OCI-LY3 (cell line): ENCODE data around the gene NRDC.

ENCODE experiments used
- H2AFZ ChIP-seq: fragments of 200-600, 300-600 bp; shearing (Covaris generic); 2 replicates; pipeline ENCODE4 v1.6.0; 2014; ENCODE audit warnings: antibody characterized with exemption, low read depth, low read length
- H3K27ac ChIP-seq: fragments of 200-600, 300-600 bp; sonication (generic); 2 replicates; pipeline ENCODE4 v1.5.1; 2014; ENCODE audit warnings: mild to moderate bottlenecking, low read length, moderate library complexity, mixed read lengths
- H3K27me3 ChIP-seq: fragments of 200-600, 300-600 bp; sonication (generic); 2 replicates; pipeline ENCODE4 v1.6.1; 2014; ENCODE audit warnings: low read depth, low read length, mixed read lengths
- H3K36me3 ChIP-seq: fragments of 200-600, 300-600 bp; sonication (generic); replicated peaks from 2 replicates; pipeline ENCODE3; 2014; ENCODE audit warnings: low read depth, low read length, mixed read lengths
- H3K4me1 ChIP-seq: fragments of 300-600, 200-600 bp; sonication (generic); 2 replicates; pipeline ENCODE4 v1.6.1; 2014; ENCODE audit warnings: low read length, mixed read lengths
- H3K4me2 ChIP-seq: fragments of 200-600, 300-600 bp; sonication (generic); 2 replicates; pipeline ENCODE4 v1.6.1; 2014; ENCODE audit warnings: low read length, mixed read lengths
- H3K4me3 ChIP-seq: fragments of 300-600, 200-600 bp; sonication (generic); 2 replicates; pipeline ENCODE4 v1.5.1; 2014; ENCODE audit warnings: antibody characterized with exemption, mild to moderate bottlenecking, low read length, moderate library complexity
- H3K79me2 ChIP-seq: fragments of 300-600, 200-600 bp; shearing (Covaris generic); 2 replicates; pipeline ENCODE4 v1.6.1; 2014; ENCODE audit warnings: mild to moderate bottlenecking, low read length, mixed read lengths
- H3K9ac ChIP-seq: fragments of 300-600, 200-600 bp; shearing (Covaris generic); 2 replicates; pipeline ENCODE4 v1.6.0; 2014; ENCODE audit warnings: mild to moderate bottlenecking, low read length, moderate library complexity
- H3K9me3 ChIP-seq: fragments of 200-600, 300-600 bp; shearing (Covaris generic); 2 replicates; pipeline ENCODE4 v1.6.1; 2014; ENCODE audit warnings: low read length, mixed read lengths; ENCODE audit not compliant: insufficient read depth
- H4K20me1 ChIP-seq: fragments of 200-600, 300-600 bp; sonication (generic); 2 replicates; pipeline ENCODE4 v1.6.1; 2016; ENCODE audit warnings: low read length, mixed read lengths; ENCODE audit not compliant: insufficient read depth
- CTCF ChIP-seq: fragments of 200-600, 300-600 bp; sonication (generic); IDR thresholded peaks from 2 replicates; pipeline ENCODE4 v1.5.1; 2014; ENCODE audit warnings: antibody characterized with exemption, low read length, low read depth
- EZH2phosphoT487 ChIP-seq: fragments of 200-600 bp; shearing (Covaris generic); IDR thresholded peaks from 2 replicates; pipeline ENCODE4 v1.6.1; 2018; ENCODE audit warnings: antibody characterized with exemption, mixed run types, low read depth

The NRDC gene

GRCh38 chr1:51752073-51752948 lies 126.2 kb downstream of the NRDC start:
- Histone ChIP-seq H3K4me2 (no peak overlapping the region), H3K27me3 (no peaks in the 10 kb centered on the region), H3K79me2 (no peaks in the 10 kb centered on the region), H3K9me3 (no peaks in the 10 kb centered on the region), H2AFZ (no peak overlapping the region), H3K9ac (no peak overlapping the region), H3K4me1 (no peaks in the 10 kb centered on the region), H3K4me3 (no peak overlapping the region), H4K20me1 (no peaks in the 10 kb centered on the region), H3K27ac (no peak overlapping the region), H3K36me3 (peaks cover 14% of the 10 kb centered on the region)
- TF ChIP-seq CTCF (no peak), EZH2phosphoT487 (no peak)

GRCh38 chr1:51750729-51751128 lies 127.8 kb downstream of the NRDC start:
- Histone ChIP-seq H4K20me1 (no peaks in the 10 kb centered on the region), H3K27ac (no peak overlapping the region), H2AFZ (no peak overlapping the region), H3K9ac (no peak overlapping the region), H3K4me2 (no peak overlapping the region), H3K79me2 (no peaks in the 10 kb centered on the region), H3K27me3 (no peaks in the 10 kb centered on the region), H3K4me3 (no peak overlapping the region), H3K36me3 (peaks cover 14% of the 10 kb centered on the region), H3K4me1 (no peaks in the 10 kb centered on the region), H3K9me3 (no peaks in the 10 kb centered on the region)
- TF ChIP-seq CTCF (no peak), EZH2phosphoT487 (no peak)

DNA sequence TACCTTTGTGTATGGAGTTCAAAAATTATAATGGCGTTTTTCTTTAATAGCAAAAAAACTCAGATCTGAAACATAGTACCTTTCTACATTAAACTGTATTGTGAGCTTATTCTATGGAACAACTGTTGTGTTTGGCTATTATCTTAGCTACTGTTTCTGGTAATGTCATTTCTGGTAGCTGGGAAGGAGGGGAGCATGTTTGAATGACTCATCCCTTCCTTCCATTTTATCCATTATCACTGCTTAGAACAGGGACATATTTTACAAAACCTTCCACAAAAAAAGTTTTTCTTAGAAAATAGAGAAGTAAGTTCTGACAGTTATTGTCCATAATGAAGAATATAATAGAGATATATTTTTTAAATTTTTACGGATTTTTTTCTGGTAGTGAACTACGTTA lies 128.3 kb downstream of the NRDC start:
- Histone ChIP-seq H3K4me1 (no peaks in the 10 kb centered on the region), H4K20me1 (no peaks in the 10 kb centered on the region; the same call in 1 of the 2 replicates), H3K9ac (no peak overlapping the region), H3K4me2 (no peak overlapping the region), H2AFZ (no peak overlapping the region), H3K27ac (no peak overlapping the region), H3K9me3 (no peaks in the 10 kb centered on the region), H3K79me2 (no peaks in the 10 kb centered on the region), H3K27me3 (no peaks in the 10 kb centered on the region), H3K36me3 (peaks cover 14% of the 10 kb centered on the region), H3K4me3 (no peak overlapping the region)
- no peak for TF ChIP-seq CTCF
- no peak for TF ChIP-seq EZH2phosphoT487

- H3K79me2 ChIP-seq = 0 out of 2 replicates have a peak, but pooled peaks cover 6% of the 10 kb centered on the region
- H3K4me2 ChIP-seq = no peak overlapping the region
- H4K20me1 ChIP-seq = peaks cover 7% of the 10 kb centered on the region; the same call in 1 of the 2 replicates
- peaks cover 14% of the 10 kb centered on the region for H3K36me3 ChIP-seq
- H3K4me1 ChIP-seq = peaks cover 2% of the 10 kb centered on the region; the same call in 1 of the 2 replicates
- H3K4me3 ChIP-seq = no peak overlapping the region
- H3K27me3 ChIP-seq = no peaks in the 10 kb centered on the region
- no peak overlapping the region for H3K9ac ChIP-seq
- TF ChIP-seq EZH2phosphoT487 (no peak), CTCF (no peak)
- H3K9me3 ChIP-seq = no peaks in the 10 kb centered on the region
- H2AFZ ChIP-seq = no peak overlapping the region
- H3K27ac ChIP-seq = no peak overlapping the region
Observed at GRCh38 chr1:51749151-51749550, 129.4 kb downstream of the NRDC start.
